HepG2 (cell line): ENCODE data around the gene UFL1. TPM values are rescaled to one million over a fixed set of nuclear protein-coding genes. Genes with fewer than 3 reads are reported as not detected.
A peak's percentile ranks its signal among the peaks of the same experiment; 100 is the strongest.

Experiments used
- AKAP8 ChIP-seq: sonication (generic); formaldehyde crosslinking; IDR thresholded peaks from 2 replicates; pipeline ENCODE4 v1.5.1; 2020; ENCODE audit warnings: mild to moderate bottlenecking, missing genetic modification reagents
- ARNTL ChIP-seq: sonication (generic); formaldehyde crosslinking; IDR thresholded peaks from 2 replicates; pipeline ENCODE4 v1.4.0; 2020; ENCODE audit warnings: mild to moderate bottlenecking, missing genetic modification reagents
- CHCHD3 ChIP-seq: sonication (generic); formaldehyde crosslinking; IDR thresholded peaks from 2 replicates; pipeline ENCODE4 v1.8.0; 2022; ENCODE audit warnings: mild to moderate bottlenecking, missing genetic modification reagents, moderate library complexity
- MTA3 ChIP-seq: sonication (generic); formaldehyde crosslinking; IDR thresholded peaks from 2 replicates; pipeline ENCODE4 v1.4.0; 2020; ENCODE audit warnings: missing genetic modification reagents
- PPARG ChIP-seq: conservative IDR thresholded peaks from 2 replicates; pipeline ENCODE4 v1.6.1; 2016; ENCODE audit warnings: missing biosample characterization, missing genetic modification reagents
- TEAD3 ChIP-seq: optimal IDR thresholded peaks from 2 replicates; pipeline ENCODE3; 2016; ENCODE audit warnings: borderline replicate concordance
- ZNF253 ChIP-seq: sonication (generic); formaldehyde crosslinking; IDR thresholded peaks from 2 replicates; pipeline ENCODE4 v1.8.0; 2022; ENCODE audit warnings: mild to moderate bottlenecking, missing genetic modification reagents, borderline replicate concordance
- ZNF335 ChIP-seq: sonication (generic); formaldehyde crosslinking; IDR thresholded peaks from 2 replicates; pipeline ENCODE4 v1.4.0; 2020; ENCODE audit warnings: missing genetic modification reagents
- ZNF644 ChIP-seq: IDR thresholded peaks from 2 replicates; pipeline ENCODE4 v1.6.1; 2016; ENCODE audit warnings: low read depth
- ZNF670 ChIP-seq: sonication (generic); formaldehyde crosslinking; IDR thresholded peaks from 2 replicates; pipeline ENCODE4 v1.8.0; 2022; ENCODE audit warnings: mild to moderate bottlenecking, missing genetic modification reagents, borderline replicate concordance
- polyA plus RNA-seq, 8 experiments: library from polyadenylated mRNA; depleted of rRNA in 3 of 8; stranded (reverse) in 7 of 8; unstranded in 1 of 8; fragments of >200 nt; fragmentation: Illumina TruSeq in 4 of 8; extraction: Trizol in 4 of 8; gene quantifications; 2 replicates each; pipeline versions ENCODE4 v1.2.1 to v1.2.3, GENCODE V29; 2011 to 2016; ENCODE audit warnings: low read depth in 4 of 8, missing spikeins in 1 of 8, mixed read lengths in 1 of 8; ENCODE audit not compliant: insufficient read depth in 1 of 8
- total RNA-seq, 5 experiments: library from RNA; depleted of rRNA; stranded (reverse); fragments of >200 nt; fragmentation: Illumina TruSeq; extraction: Trizol; gene quantifications; 2 replicates each; pipeline ENCODE4 v1.2.3, GENCODE V29; 2016; ENCODE audit warnings: low read depth in 1 of 5
- TF ChIP-seq, protein P1 (sequence below): sonication (generic); formaldehyde crosslinking; IDR thresholded peaks from 2 replicates; pipeline ENCODE4 v1.5.1; 2020; ENCODE audit warnings: missing genetic modification reagents, mild to moderate bottlenecking, borderline replicate concordance
- TF ChIP-seq, protein P2 (sequence below): IDR thresholded peaks from 2 replicates; pipeline ENCODE4 v1.6.1; 2016
- TF ChIP-seq, protein P3 (sequence below): sonication (generic); IDR thresholded peaks from 2 replicates; pipeline ENCODE4 v1.6.1; 2016; ENCODE audit warnings: low read depth, borderline replicate concordance
- TF ChIP-seq, protein P4 (sequence below): sonication (generic); formaldehyde crosslinking; IDR thresholded peaks from 2 replicates; pipeline ENCODE4 v1.9.0; 2021; ENCODE audit warnings: missing genetic modification reagents, borderline replicate concordance
- TF ChIP-seq, protein P5 (sequence below): sonication (generic); formaldehyde crosslinking; conservative IDR thresholded peaks from 2 replicates; pipeline ENCODE4 v1.4.0; 2020; ENCODE audit warnings: missing genetic modification reagents
- TF ChIP-seq, protein P6 (sequence below): sonication (generic); formaldehyde crosslinking; IDR thresholded peaks from 2 replicates; pipeline ENCODE4 v1.4.0; 2020; ENCODE audit warnings: missing genetic modification reagents

The UFL1 gene
- total and polyA plus RNA-seq, 2 of the 13 experiments (the other 11 are each of a cell fraction or from before 2014, with no cell fraction given) = 8.8 to 24.7 TPM

DNA sequence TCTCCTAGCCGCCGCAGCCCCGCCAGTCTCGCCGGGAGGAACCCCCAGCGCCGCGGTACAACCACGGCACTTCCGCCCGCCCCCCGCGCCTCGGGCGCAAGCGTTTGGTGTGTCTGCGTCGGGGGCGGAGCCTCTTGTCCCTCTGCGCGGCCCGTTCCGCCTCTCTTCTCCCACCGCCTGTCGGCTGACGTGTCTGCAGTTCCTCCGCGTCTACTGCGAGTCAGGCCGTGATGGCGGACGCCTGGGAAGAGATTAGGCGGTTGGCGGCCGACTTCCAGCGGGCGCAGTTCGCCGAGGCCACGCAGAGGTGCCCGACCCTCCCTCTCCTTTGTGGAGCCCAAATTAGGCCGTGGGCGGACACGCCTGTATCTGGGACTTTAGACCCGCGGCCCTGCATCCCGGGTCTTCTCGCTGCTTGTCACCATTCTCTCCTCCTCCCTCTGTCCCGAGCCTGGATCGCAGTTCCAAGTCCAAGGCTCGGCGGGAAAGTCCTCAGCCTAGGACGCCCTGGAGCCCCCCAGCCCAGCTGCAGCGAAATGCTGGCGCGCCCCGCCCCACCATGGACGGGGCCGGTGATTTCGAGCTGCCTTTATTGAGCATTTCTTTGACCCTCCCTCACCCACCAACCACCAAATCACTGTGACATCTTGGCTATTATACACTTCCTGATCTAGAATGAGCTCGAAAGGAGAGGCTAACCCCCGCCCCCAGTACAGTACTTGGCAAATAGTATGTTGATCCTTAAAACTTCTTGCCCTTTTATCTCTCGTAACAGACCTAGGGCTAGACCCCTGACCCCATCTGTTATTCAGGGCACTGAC, at the start of gene UFL1 (continued):
- TF ChIP-seq, protein P1, sequence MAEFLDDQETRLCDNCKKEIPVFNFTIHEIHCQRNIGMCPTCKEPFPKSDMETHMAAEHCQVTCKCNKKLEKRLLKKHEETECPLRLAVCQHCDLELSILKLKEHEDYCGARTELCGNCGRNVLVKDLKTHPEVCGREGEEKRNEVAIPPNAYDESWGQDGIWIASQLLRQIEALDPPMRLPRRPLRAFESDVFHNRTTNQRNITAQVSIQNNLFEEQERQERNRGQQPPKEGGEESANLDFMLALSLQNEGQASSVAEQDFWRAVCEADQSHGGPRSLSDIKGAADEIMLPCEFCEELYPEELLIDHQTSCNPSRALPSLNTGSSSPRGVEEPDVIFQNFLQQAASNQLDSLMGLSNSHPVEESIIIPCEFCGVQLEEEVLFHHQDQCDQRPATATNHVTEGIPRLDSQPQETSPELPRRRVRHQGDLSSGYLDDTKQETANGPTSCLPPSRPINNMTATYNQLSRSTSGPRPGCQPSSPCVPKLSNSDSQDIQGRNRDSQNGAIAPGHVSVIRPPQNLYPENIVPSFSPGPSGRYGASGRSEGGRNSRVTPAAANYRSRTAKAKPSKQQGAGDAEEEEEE = no peak
- peak; percentile 46; the same call in 1 of the 2 replicates for TF ChIP-seq ZNF335 (CRISPR knock-in tag)
- TF ChIP-seq, protein P2, sequence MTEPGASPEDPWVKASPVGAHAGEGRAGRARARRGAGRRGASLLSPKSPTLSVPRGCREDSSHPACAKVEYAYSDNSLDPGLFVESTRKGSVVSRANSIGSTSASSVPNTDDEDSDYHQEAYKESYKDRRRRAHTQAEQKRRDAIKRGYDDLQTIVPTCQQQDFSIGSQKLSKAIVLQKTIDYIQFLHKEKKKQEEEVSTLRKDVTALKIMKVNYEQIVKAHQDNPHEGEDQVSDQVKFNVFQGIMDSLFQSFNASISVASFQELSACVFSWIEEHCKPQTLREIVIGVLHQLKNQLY (CRISPR knock-in tag) = no peak; the same call in 1 of the 2 replicates
- peak; percentile 65; the same call in 1 of the 2 replicates for TF ChIP-seq ARNTL (CRISPR knock-in tag)
- TF ChIP-seq AKAP8 = no peak
- TF ChIP-seq ZNF644 (CRISPR knock-in tag) = no peak
- 0 out of 2 replicates have a peak, but pooled peaks have one; percentile 42 for TF ChIP-seq ZNF253 (CRISPR knock-in tag)
- TF ChIP-seq MTA3 (CRISPR knock-in tag) = no peak
- TF ChIP-seq, protein P3, sequence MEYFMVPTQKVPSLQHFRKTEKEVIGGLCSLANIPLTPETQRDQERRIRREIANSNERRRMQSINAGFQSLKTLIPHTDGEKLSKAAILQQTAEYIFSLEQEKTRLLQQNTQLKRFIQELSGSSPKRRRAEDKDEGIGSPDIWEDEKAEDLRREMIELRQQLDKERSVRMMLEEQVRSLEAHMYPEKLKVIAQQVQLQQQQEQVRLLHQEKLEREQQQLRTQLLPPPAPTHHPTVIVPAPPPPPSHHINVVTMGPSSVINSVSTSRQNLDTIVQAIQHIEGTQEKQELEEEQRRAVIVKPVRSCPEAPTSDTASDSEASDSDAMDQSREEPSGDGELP = peak; percentile 7; the same call in 1 of the 2 replicates
- TF ChIP-seq, protein P4, sequence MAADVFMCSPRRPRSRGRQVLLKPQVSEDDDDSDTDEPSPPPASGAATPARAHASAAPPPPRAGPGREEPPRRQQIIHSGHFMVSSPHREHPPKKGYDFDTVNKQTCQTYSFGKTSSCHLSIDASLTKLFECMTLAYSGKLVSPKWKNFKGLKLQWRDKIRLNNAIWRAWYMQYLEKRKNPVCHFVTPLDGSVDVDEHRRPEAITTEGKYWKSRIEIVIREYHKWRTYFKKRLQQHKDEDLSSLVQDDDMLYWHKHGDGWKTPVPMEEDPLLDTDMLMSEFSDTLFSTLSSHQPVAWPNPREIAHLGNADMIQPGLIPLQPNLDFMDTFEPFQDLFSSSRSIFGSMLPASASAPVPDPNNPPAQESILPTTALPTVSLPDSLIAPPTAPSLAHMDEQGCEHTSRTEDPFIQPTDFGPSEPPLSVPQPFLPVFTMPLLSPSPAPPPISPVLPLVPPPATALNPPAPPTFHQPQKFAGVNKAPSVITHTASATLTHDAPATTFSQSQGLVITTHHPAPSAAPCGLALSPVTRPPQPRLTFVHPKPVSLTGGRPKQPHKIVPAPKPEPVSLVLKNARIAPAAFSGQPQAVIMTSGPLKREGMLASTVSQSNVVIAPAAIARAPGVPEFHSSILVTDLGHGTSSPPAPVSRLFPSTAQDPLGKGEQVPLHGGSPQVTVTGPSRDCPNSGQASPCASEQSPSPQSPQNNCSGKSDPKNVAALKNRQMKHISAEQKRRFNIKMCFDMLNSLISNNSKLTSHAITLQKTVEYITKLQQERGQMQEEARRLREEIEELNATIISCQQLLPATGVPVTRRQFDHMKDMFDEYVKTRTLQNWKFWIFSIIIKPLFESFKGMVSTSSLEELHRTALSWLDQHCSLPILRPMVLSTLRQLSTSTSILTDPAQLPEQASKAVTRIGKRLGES (CRISPR knock-in tag) = peak; percentile 17; the same call in 1 of the 2 replicates
- peak; percentile 96 for TF ChIP-seq ZNF670 (CRISPR knock-in tag)
- TF ChIP-seq, protein P5, sequence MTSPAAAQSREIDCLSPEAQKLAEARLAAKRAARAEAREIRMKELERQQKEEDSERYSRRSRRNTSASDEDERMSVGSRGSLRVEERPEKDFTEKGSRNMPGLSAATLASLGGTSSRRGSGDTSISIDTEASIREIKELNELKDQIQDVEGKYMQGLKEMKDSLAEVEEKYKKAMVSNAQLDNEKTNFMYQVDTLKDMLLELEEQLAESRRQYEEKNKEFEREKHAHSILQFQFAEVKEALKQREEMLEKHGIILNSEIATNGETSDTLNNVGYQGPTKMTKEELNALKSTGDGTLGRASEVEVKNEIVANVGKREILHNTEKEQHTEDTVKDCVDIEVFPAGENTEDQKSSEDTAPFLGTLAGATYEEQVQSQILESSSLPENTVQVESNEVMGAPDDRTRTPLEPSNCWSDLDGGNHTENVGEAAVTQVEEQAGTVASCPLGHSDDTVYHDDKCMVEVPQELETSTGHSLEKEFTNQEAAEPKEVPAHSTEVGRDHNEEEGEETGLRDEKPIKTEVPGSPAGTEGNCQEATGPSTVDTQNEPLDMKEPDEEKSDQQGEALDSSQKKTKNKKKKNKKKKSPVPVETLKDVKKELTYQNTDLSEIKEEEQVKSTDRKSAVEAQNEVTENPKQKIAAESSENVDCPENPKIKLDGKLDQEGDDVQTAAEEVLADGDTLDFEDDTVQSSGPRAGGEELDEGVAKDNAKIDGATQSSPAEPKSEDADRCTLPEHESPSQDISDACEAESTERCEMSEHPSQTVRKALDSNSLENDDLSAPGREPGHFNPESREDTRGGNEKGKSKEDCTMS (CRISPR knock-in tag) = no peak
- TF ChIP-seq PPARG (CRISPR knock-in tag) = no peak
- 0 out of 2 replicates have a peak, but pooled peaks have one; percentile 49 for TF ChIP-seq CHCHD3 (CRISPR knock-in tag)
- TF ChIP-seq TEAD3 (CRISPR knock-in tag) = peak; percentile 43
- TF ChIP-seq, protein P6, sequence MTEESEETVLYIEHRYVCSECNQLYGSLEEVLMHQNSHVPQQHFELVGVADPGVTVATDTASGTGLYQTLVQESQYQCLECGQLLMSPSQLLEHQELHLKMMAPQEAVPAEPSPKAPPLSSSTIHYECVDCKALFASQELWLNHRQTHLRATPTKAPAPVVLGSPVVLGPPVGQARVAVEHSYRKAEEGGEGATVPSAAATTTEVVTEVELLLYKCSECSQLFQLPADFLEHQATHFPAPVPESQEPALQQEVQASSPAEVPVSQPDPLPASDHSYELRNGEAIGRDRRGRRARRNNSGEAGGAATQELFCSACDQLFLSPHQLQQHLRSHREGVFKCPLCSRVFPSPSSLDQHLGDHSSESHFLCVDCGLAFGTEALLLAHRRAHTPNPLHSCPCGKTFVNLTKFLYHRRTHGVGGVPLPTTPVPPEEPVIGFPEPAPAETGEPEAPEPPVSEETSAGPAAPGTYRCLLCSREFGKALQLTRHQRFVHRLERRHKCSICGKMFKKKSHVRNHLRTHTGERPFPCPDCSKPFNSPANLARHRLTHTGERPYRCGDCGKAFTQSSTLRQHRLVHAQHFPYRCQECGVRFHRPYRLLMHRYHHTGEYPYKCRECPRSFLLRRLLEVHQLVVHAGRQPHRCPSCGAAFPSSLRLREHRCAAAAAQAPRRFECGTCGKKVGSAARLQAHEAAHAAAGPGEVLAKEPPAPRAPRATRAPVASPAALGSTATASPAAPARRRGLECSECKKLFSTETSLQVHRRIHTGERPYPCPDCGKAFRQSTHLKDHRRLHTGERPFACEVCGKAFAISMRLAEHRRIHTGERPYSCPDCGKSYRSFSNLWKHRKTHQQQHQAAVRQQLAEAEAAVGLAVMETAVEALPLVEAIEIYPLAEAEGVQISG (CRISPR knock-in tag) = peak; percentile 79
